GM12891 (cell line): ENCODE data around the gene PPP4R4.
"Not testable (repeated sequence)": the region's sequence is repeated elsewhere in the genome, so short reads cannot be mapped to it uniquely, and the experiment has no call there.

Experiments used
- DNase-seq: peaks from one replicate; pipeline ENCODE4 v3.0.0; 2011; ENCODE audit warnings: low spot score; ENCODE audit not compliant: insufficient read length
- FAIRE-seq: peaks from 2 replicates; lab custom pipeline; 2011; peaks lifted over from hg19 to GRCh38; lab: Jason Lieb, UNC
- PAX5 ChIP-seq: IDR thresholded peaks from 2 replicates; pipeline ENCODE4 v1.6.1; 2011; ENCODE audit warnings: low read length, moderate library complexity, mild to moderate bottlenecking; ENCODE audit not compliant: insufficient read depth, severe bottlenecking
- POLR2A ChIP-seq: IDR thresholded peaks from 2 replicates; pipeline ENCODE4 v1.6.1; 2011; ENCODE audit warnings: low read depth, low read length, control low read depth
- POLR2AphosphoS5 ChIP-seq: IDR thresholded peaks from 2 replicates; pipeline ENCODE4 v1.6.1; 2011; ENCODE audit warnings: low read depth, low read length, control low read depth
- POU2F2 ChIP-seq: IDR thresholded peaks from 2 replicates; pipeline ENCODE4 v1.6.1; 2011; ENCODE audit warnings: low read depth, mild to moderate bottlenecking, control low read depth, low read length, moderate library complexity
- SPI1 ChIP-seq: IDR thresholded peaks from 2 replicates; pipeline ENCODE4 v1.6.1; 2011; ENCODE audit warnings: low read depth, low read length, control low read depth
- TAF1 ChIP-seq: IDR thresholded peaks from 2 replicates; pipeline ENCODE4 v1.6.1; 2011; ENCODE audit warnings: low read depth, low read length, control low read depth

The PPP4R4 gene

DNA sequence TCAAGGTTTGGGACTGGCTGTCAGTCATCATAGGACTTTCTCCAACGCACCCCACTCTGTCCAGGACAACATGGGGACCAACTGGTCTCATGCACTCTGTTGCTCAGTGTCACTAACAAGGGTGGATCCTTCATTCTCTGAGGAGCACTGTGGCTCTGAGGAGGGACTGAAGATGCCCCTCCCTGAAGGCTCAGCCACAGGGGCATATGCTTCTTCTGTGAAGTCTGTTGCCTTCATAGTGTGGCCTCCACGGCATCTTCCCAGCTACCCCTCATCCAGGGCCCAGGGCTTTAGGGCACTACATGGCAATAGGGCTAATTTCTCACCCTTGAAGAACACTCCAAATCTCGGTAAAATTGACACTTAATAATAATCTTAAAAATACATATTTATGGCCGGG, 30.4 kb upstream of the PPP4R4 start:
- TF ChIP-seq POLR2AphosphoS5 (no peak), PAX5 (no peak), POLR2A (no peak), POU2F2 (no peak), SPI1 (no peak), TAF1 (no peak)
- FAIRE-seq (no peak), DNase-seq (no peak)

DNA sequence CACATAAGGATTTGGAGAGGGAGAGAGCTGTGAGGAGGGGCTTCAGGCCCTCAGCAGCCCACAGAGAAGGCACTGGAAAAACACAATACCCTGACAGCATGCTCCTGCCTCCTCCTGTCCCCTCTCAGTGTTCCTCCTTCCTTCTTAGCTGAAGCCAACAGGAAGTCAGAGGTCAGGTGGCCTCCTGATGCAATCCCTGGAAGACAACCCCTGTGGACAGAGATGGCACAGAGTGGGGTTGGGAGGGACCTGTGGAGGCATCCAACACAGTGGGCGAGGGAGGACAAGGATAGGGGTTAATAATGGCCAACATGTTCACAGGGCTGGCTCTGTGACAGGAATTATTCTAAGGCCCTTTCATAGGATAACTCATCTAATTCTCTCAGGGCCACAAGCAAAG, 29.4 kb upstream of the PPP4R4 start:
- FAIRE-seq (no peak), DNase-seq (no peak)
- no peak for TF ChIP-seq POU2F2
- TF ChIP-seq TAF1: no peak
- TF ChIP-seq POLR2A: no peak
- no peak for TF ChIP-seq PAX5
- TF ChIP-seq SPI1: no peak
- TF ChIP-seq POLR2AphosphoS5: no peak

- TF ChIP-seq POLR2A: no peak
- no peak for TF ChIP-seq TAF1
- TF ChIP-seq PAX5: no peak
- peak; percentile 25; the same call in 1 of the 2 replicates for TF ChIP-seq SPI1
- no peak for TF ChIP-seq POLR2AphosphoS5
- TF ChIP-seq POU2F2: no peak
- FAIRE-seq (no peak), DNase-seq (no peak)
These were observed 28.1 kb upstream of the PPP4R4 start for GRCh38 chr14:94145902-94146527.

GRCh38 chr14:94152676-94153075, 21.4 kb upstream of the PPP4R4 start:
- TF ChIP-seq TAF1: no peak
- no peak for TF ChIP-seq POLR2AphosphoS5
- no peak for TF ChIP-seq POLR2A
- TF ChIP-seq POU2F2: no peak
- TF ChIP-seq PAX5: no peak
- TF ChIP-seq SPI1: no peak
- DNase-seq (no peak), FAIRE-seq (no peak)

DNA sequence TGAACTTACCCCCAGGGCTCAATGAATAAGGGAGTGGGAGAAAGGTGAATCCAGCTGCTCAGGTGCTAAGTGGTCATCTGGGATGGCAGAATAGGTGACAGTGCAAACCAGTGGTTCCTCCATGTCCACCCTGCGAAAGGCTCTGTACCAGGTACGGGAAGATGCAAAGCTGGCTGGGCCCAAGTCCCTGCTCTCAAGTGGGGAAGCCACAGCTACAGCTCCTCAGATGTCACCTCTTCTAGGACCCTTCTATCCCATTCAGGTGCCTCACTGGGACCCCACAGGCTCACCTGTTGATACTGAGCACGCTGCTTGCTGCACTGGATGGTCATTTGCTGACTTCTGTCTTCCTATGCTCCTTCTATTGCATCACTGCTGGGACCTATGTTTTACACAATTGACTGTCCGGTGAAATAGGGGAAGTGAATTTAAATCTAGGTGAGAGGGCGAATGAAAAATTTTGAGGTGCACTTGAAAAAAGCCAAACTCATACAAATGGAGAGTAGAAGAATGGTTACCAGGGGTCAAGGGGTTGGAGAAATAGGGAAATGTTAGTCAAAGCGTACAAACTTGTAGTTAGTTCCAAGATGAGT, 20.3 kb upstream of the PPP4R4 start:
- DNase-seq: no peak
- FAIRE-seq: no peak
- TF ChIP-seq POLR2A (no peak), POU2F2 (no peak), SPI1 (peak; percentile 58; the same call in 1 of the 2 replicates), POLR2AphosphoS5 (no peak)

- DNase-seq, FAIRE-seq: not testable (repeated sequence)
These were observed 18.0 kb upstream of the PPP4R4 start for GRCh38 chr14:94156143-94156542.

- no peak for DNase-seq
- FAIRE-seq: no peak
- no peak for TF ChIP-seq PAX5
- TF ChIP-seq POU2F2: no peak
- TF ChIP-seq POLR2A: no peak
- TF ChIP-seq SPI1: no peak
These were observed 16.9 kb upstream of the PPP4R4 start for GRCh38 chr14:94157197-94157596.

DNA sequence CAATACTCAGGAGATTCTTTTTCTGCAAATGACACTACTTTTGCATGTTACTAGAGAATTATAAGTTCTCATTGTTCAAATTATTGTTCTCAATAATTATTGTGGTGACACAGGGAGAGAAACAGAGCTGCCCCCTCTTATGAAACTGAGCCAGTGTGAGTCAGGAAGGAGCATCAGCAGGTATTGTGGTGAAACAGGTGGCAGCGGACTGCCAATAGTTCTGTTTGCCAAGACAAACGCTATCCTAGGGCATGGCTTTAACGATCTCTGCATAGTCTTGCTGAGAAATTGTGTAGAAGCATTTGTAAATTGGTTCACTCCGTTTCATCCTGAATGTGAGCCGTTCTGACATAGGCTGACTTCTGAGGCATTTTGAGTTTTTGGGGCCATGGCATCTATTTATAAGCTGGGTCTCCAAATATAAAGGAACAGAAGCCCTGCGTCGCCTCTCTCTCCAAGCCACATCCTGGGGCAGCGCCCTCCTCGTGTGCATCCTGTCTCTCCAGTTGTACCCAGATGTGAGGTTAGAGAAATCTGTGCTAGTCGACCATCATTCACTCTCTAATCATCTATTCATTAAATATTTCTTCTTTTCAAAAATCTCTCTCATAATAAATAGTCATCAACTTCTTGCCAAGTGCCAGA, 15.8 kb upstream of the PPP4R4 start:
- DNase-seq: no peak
- no peak for FAIRE-seq
- no peak for TF ChIP-seq POLR2AphosphoS5
- no peak for TF ChIP-seq POU2F2
- TF ChIP-seq POLR2A: no peak
- TF ChIP-seq SPI1: no peak
- no peak for TF ChIP-seq TAF1
- no peak for TF ChIP-seq PAX5

DNA sequence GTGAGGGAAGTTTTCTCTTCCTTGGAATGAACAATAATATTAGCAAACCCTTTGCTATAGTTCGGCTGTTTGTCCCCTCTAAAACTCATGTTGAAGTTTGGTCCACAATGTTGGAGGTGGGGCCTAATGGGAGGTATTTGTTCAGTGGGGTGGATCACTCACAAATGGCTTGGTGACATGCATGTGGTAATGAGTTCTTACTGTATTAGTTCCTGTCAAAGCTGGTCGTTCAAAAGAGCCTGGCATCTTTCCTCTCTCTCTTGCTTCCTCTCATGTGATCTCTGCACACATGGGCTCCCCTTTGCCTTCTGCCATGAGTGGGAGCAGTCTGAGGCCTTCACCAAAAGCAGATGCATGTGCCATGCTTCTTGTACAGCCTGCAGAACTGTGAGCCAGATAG, 13.1 kb upstream of the PPP4R4 start:
- FAIRE-seq (no peak), DNase-seq (no peak)
- TF ChIP-seq POLR2A: no peak
- no peak for TF ChIP-seq POLR2AphosphoS5
- no peak for TF ChIP-seq TAF1
- TF ChIP-seq PAX5: no peak
- TF ChIP-seq POU2F2: no peak
- TF ChIP-seq SPI1: no peak

- TF ChIP-seq SPI1: no peak
- no peak for TF ChIP-seq TAF1
- TF ChIP-seq POU2F2: no peak
- peak; percentile 9 for FAIRE-seq
- no peak for DNase-seq
These were observed 12.1 kb upstream of the PPP4R4 start for GRCh38 chr14:94161981-94162380.
